Peyer's patch (tissue), 4 donors: ENCODE results near the gene CEP164. TPM values are rescaled to one million over a fixed set of nuclear protein-coding genes. Genes with fewer than 3 reads are reported as not detected.

Source experiments
- DNase-seq, 3 donors: peaks; one replicate each; pipeline ENCODE4 v3.0.0-alpha.2; 2017 to 2019
- H3K27ac ChIP-seq, 4 donors: fragments of 200-600 bp; sonication (generic); one replicate each; pipeline ENCODE4 v1.5.1; 2016 to 2019
- H3K27me3 ChIP-seq, 2 donors: fragments of 200-600 bp; sonication (generic); one replicate each; pipeline ENCODE4 v1.5.1; 2019
- H3K36me3 ChIP-seq, 3 donors: fragments of 200-600 bp; sonication (generic); one replicate each; pipeline ENCODE4 v1.5.1; 2016 to 2019
- H3K4me1 ChIP-seq, 4 donors: fragments of 200-600 bp; sonication (generic); one replicate each; pipeline ENCODE4 v1.5.1; 2016 to 2019
- H3K4me3 ChIP-seq, 4 donors: fragments of 200-600 bp; sonication (generic); 1 replicate in 3 of 4; 2 replicates in 1 of 4; pipeline ENCODE4 v1.5.1; 2016 to 2019; ENCODE audit warnings: mild to moderate bottlenecking in 1 of 4
- H3K9me3 ChIP-seq, 4 donors: fragments of 200-600 bp; sonication (generic); one replicate each; pipeline ENCODE4 v1.5.1; 2016 to 2019; ENCODE audit warnings: mild to moderate bottlenecking in 1 of 4
- POLR2A ChIP-seq, 2 donors: fragments of 450-650 bp; IDR thresholded peaks; one replicate each; pipeline ENCODE4 v1.5.1; 2017; ENCODE audit warnings: antibody characterized with exemption in 2 of 2, mild to moderate bottlenecking in 2 of 2, moderate library complexity in 2 of 2
- total RNA-seq, 4 donors: library from RNA; depleted of rRNA; stranded (reverse); fragments of >200 nt; gene quantifications; one replicate each; pipeline ENCODE4 v1.1.0, GENCODE V29; 2016
- TF ChIP-seq, protein P1 (sequence below), 6 experiments: fragments of 450-650 bp in 4 of 6; fragments of 200-600 bp in 2 of 6; sonication (generic) in 1 of 6; IDR thresholded peaks; one replicate each; pipeline ENCODE4 v1.5.1; 2017 to 2019; ENCODE audit warnings: antibody characterized with exemption in 6 of 6, mild to moderate bottlenecking in 3 of 6, moderate library complexity in 1 of 6

The CEP164 gene
- total RNA-seq, 4 donors from 2014 or later: 12.3 to 45.4 (median 27.2) TPM

DNA sequence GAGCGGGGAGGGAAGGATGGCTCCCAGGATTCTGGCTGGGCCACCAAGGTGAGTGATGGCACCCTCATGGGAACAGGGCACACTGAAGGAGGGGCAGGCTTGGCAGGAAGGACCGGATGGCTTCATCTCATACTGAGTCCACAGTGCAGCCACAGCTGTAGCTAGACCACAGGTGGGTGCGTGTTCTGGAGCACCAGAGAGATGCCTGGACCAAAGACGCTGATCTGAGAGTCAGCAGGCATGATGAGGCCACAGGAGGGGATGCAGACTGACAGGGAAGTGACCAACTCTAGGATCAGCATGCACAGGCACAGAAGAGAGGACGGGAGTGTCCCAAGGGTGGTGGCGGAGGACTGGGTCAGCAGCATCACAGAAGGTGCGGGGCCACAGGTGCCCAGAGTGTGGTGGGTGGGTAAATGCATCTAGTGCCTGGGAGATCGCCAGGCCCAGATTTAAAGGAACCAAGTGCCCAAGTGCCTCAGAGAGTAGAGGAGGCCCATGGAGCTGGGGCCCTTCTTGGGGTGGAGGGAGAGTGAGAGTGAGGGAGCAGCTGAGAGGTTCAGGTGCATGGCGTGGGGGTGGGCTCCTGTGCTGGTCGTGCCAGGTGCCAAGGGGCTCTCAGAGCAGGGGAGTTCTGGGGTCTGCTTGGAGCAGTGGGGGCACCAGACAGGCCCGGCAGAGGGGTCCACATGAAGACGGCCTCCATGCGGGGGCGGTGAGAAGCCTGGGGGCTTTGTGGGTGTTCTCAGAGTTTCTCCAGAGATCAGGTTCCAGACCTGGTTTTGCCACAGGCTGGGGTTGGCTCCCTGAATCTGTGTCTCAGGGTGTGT, 113.7 kb downstream of the CEP164 start:
- H3K4me3 ChIP-seq: no peak overlapping the region
- no peaks in the 10 kb centered on the region for H3K27me3 ChIP-seq
- no peaks in the 10 kb centered on the region for H3K4me1 ChIP-seq
- DNase-seq: peak in 1 of 3 donors; percentile 39
- H3K9me3 ChIP-seq: no peaks in the 10 kb centered on the region
- TF ChIP-seq, protein P1, sequence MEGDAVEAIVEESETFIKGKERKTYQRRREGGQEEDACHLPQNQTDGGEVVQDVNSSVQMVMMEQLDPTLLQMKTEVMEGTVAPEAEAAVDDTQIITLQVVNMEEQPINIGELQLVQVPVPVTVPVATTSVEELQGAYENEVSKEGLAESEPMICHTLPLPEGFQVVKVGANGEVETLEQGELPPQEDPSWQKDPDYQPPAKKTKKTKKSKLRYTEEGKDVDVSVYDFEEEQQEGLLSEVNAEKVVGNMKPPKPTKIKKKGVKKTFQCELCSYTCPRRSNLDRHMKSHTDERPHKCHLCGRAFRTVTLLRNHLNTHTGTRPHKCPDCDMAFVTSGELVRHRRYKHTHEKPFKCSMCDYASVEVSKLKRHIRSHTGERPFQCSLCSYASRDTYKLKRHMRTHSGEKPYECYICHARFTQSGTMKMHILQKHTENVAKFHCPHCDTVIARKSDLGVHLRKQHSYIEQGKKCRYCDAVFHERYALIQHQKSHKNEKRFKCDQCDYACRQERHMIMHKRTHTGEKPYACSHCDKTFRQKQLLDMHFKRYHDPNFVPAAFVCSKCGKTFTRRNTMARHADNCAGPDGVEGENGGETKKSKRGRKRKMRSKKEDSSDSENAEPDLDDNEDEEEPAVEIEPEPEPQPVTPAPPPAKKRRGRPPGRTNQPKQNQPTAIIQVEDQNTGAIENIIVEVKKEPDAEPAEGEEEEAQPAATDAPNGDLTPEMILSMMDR (IDR thresholded peaks at IDR 0.05): no peak
- TF ChIP-seq POLR2A (IDR thresholded peaks at IDR 0.05): no peak
- no peaks in the 10 kb centered on the region for H3K36me3 ChIP-seq
- no peak overlapping the region for H3K27ac ChIP-seq

DNA sequence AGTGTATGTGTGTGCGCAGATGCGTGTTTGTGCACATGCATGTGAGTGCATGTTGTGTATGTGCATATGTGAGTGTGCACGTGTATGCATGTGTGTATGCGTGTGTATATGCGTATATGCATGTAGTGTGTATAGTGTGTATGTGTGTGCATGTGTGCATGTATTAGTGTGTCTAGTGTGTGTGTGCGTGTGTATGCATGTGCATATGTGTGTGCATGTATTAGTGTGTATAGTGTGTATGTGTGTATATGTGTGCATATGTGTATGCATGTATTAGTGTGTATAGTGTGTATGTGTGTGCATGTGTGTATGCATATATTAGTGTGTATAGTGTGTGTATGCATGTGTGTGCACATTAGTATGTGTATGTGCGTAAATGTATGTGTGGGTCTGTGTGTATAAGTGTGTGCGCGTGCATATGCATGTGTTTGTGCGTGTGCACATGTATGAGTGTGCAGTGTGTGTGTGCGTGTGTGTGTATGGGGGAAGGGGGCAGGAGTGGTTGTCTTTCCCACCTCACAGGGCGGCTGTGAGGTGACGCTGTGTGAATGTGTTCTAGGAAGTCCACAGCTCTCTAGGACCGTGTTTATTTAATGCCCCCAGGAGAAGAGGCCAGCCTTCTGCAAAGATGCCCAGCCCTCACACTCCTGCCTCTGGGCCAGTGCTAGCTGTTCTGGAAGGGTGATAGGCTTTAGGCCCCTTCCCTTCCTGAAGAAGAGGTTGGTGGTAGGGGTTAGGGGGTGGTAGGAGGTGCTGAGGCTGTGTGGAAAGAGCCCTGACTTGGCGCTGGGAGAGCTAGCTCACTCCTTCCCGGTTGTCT, 114.6 kb downstream of the CEP164 start:
- no peak for DNase-seq
- no peaks in the 10 kb centered on the region for H3K36me3 ChIP-seq
- H3K4me3 ChIP-seq: no peak overlapping the region
- no peaks in the 10 kb centered on the region for H3K9me3 ChIP-seq
- no peak for TF ChIP-seq POLR2A (IDR thresholded peaks at IDR 0.05)
- TF ChIP-seq, protein P1 (IDR thresholded peaks at IDR 0.05): no peak
- H3K27me3 ChIP-seq: no peaks in the 10 kb centered on the region
- no peaks in the 10 kb centered on the region for H3K4me1 ChIP-seq
- H3K27ac ChIP-seq: no peak overlapping the region

DNA sequence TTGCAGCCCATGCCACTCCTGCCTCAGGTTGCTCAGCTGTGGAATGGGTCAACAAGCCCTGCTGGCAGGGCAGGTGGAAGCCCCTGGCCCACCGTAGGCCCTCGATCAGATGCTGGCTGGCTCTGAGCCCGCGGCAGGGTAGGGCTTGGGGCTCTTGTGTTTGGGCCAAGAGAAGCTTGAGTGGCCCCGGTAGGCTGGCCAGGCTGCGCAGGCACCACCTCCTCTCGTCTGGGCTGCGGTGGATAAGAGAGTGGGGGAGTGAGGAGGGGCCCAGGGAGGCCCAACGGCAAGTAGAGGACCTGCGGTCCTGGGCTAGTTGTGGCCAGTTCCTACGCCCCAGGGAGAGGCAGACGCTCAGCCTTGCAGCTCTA, 115.2 kb downstream of the CEP164 start:
- Histone ChIP-seq H3K27ac (no peak overlapping the region), H3K27me3 (no peaks in the 10 kb centered on the region), H3K36me3 (no peaks in the 10 kb centered on the region), H3K4me1 (no peaks in the 10 kb centered on the region), H3K9me3 (no peaks in the 10 kb centered on the region), H3K4me3 (no peak overlapping the region)
- peak in 1 of 3 donors; percentile 44 for DNase-seq
- TF ChIP-seq, protein P1 (IDR thresholded peaks at IDR 0.05): no peak
- TF ChIP-seq POLR2A (IDR thresholded peaks at IDR 0.05): no peak

DNA sequence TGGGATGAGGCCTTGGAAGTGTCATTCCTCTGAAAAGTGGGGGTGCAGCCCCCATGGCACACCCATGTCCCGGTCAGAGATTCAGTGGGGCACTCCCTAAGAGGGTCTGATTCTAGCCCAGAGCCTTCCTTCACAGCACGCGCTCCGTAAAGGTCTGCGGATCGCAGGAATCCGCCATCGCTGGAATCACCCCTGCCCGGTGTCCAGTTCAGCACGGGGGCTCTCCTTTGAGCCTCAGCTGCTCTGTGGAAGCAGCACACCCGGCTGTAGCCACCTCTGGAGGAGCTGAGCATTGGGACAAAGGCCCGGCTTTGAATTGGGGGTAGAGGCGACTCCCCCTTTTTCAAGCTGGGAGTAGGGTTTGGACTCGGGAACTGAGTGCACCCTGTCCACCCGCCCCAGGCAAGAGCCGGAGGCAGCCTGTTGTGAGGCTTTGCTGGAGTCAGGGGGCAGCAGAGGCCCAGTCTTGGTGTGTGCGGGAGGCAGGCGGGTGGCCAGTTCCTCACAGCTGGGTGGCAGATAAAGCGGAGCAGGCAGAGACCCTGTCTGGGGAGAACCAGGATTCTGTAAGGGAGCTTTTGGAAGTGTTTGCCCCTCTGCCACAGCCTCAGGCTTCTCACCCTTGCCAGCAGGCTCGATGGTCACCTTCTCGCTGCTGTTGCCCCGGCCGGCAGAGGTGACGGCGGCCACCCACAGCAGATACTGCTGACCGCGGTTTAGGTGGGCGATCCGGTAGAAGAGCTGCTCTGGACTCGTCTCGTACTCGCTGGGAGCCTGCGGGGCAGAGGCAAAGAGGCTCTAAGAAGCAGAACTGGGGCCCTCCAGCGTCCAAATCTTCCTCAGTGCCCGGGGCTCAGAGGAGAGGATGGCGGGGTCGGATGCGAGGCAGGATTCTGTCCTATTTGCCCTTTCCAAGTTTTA, 115.9 kb downstream of the CEP164 start:
- TF ChIP-seq, protein P1 (IDR thresholded peaks at IDR 0.05): peak in 4 of 6 experiments; percentile 30 to 73 (median 68)
- TF ChIP-seq POLR2A (IDR thresholded peaks at IDR 0.05): no peak
- Histone ChIP-seq H3K9me3 (no peaks in the 10 kb centered on the region), H3K4me3 (no peak overlapping the region), H3K4me1 (no peaks in the 10 kb centered on the region), H3K36me3 (no peaks in the 10 kb centered on the region), H3K27ac (no peak overlapping the region), H3K27me3 (no peaks in the 10 kb centered on the region)
- DNase-seq: peak in 2 of 3 donors; percentile 63 to 69

DNA sequence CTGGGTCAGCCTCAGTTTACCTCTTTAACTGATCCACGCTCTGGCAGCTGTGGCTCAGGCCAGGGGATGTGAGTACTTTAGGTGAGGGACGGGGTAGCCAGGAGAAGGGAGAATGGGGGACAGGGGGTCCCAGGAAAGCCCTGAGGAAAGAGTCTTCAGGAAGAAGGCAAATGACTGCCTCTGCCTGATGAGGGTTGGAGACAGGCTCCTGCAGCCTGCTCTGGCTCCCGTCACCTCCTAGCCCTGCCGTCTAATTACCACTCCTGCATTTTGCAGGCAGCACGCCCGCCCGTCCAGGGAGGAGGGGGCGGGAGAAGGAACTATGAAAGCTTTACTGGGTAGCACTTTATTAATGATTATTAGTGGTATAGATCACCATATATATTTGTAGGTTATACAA, 116.6 kb downstream of the CEP164 start:
- no peaks in the 10 kb centered on the region for H3K27me3 ChIP-seq
- TF ChIP-seq POLR2A (IDR thresholded peaks at IDR 0.05): no peak
- TF ChIP-seq, protein P1 (IDR thresholded peaks at IDR 0.05): no peak
- H3K36me3 ChIP-seq: no peaks in the 10 kb centered on the region
- no peaks in the 10 kb centered on the region for H3K4me1 ChIP-seq
- H3K27ac ChIP-seq: no peak overlapping the region
- DNase-seq: no peak
- H3K9me3 ChIP-seq: no peaks in the 10 kb centered on the region
- no peak overlapping the region for H3K4me3 ChIP-seq
